ENCODE results near the gene OXLD1. TPM values are rescaled to one million over a fixed set of nuclear protein-coding genes. Genes with fewer than 3 reads are reported as not detected.

The OXLD1 gene
- total and polyA plus RNA-seq, 9 donors, result 1.7 to 35.7 (median 20.9) TPM

- no peak for DNase-seq
- Histone ChIP-seq H3K9me3 (no peaks in the 10 kb centered on the region), H3K36me3 (no peaks in the 10 kb centered on the region), H3K27ac (no peak overlapping the region), H3K4me3 (no peak overlapping the region), H3K4me1 (ENCODE audit: insufficient read depth) (peaks cover 9% of the 10 kb centered on the region), H3K27me3 (no peaks in the 10 kb centered on the region)
- intact Hi-C loops (cut with DNase I), result no loop called here
- TF ChIP-seq CTCF (IDR thresholded peaks at IDR 0.05) (no peak), POLR2A (IDR thresholded peaks at IDR 0.05) (no peak), EP300 (IDR thresholded peaks at IDR 0.05) (no peak)
- WGBS, 3 donors, result 39 to 44% (median 44%) methylated on average over 4 of the region's 4 CpGs
Measured at GRCh38 chr17:81638683-81639082, 27.7 kb downstream of the OXLD1 start.

- no peaks in the 10 kb centered on the region for H3K36me3 ChIP-seq
- peak within 1 kb of the TSS; percentile 84 for H3K4me3 ChIP-seq
- peaks cover 9% of the 10 kb centered on the region for H3K4me1 ChIP-seq (ENCODE audit: insufficient read depth)
- DNase-seq, result peak; percentile 80 to 91 (median 87)
- peak within 1 kb of the TSS; percentile 26 to 59 for H3K27ac ChIP-seq
- intact Hi-C loops (cut with DNase I), result no loop called here
- H3K9me3 ChIP-seq, result no peaks in the 10 kb centered on the region
- H3K27me3 ChIP-seq, result no peaks in the 10 kb centered on the region
- peak in 1 of 3 donors; percentile 31 for TF ChIP-seq CTCF (IDR thresholded peaks at IDR 0.05)
- no peak for TF ChIP-seq EP300 (IDR thresholded peaks at IDR 0.05)
- TF ChIP-seq POLR2A (IDR thresholded peaks at IDR 0.05), result peak; percentile 77
- 0 to 1% (median 0%) methylated on average over 68 to 77 of the region's 77 CpGs for WGBS, 3 donors
Measured at GRCh38 chr17:81636505-81637288, 29.7 kb downstream of the OXLD1 start, which contains the start of the genes NPLOC4 and TSPAN10. TSS of gene NPLOC4 (minus strand) at chr17:81637112. CDS start at chr17:81636930, 182 bp downstream. TSS of gene TSPAN10 (plus strand) at chr17:81637196. CDS start at chr17:81642413, 5,217 bp downstream.

DNA sequence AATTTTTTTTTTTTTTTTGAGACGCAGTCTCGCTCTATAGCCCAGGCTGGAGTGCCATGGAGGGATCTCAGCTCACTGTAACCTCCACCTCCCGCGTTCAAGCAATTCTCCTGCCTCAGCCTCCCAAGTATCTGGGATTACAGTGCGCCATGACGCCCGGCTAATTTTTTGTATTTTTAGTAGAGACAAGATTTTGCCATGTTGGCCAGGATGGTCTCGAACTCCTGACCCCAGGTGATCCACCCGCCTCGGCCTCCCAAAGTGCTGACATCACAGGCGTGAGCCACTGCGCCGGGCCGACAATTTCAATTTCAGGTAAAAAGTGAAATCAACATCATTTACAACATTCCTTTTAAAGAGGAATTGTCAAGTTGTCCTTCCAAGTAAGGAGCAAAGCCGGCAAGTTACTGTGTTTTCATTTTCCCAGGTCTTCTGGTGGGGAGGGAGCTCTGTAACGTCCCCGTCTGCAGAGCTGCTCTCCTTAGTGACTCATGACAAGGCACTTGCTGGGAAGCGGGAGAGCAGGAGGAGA lies 30.4 kb downstream of the OXLD1 start:
- Histone ChIP-seq H3K4me1 (ENCODE audit: insufficient read depth) (peaks cover 9% of the 10 kb centered on the region), H3K27ac (peak overlapping the region in 1 of 2 donors; percentile 59), H3K36me3 (no peaks in the 10 kb centered on the region), H3K4me3 (peak overlapping the region; percentile 84), H3K9me3 (no peaks in the 10 kb centered on the region), H3K27me3 (no peaks in the 10 kb centered on the region)
- DNase-seq, result no peak
- TF ChIP-seq CTCF (IDR thresholded peaks at IDR 0.05), result no peak
- no peak for TF ChIP-seq EP300 (IDR thresholded peaks at IDR 0.05)
- intact Hi-C loops (cut with DNase I), result no loop called here
- 26 to 35% (median 27%) methylated on average over 18 of the region's 18 CpGs for WGBS, 3 donors

DNA sequence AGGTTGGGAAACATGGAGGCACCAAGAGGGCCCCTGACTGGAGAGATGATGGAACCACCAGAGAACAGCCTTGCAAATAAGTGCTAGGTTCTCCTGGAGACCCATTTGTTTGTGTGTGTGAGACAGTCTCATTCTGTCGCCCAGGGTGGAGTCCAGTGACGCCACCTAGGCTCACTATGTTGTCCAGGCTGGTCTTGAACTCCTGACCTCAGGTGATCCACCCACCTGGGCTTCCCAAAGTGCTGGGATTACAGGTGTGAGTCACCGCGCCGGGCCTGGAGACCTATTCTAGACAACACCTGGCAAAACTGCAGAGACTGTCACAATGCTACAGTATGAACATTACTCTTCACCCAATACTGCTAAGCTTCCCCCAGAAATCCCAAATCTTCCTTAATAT lies 31.0 kb downstream of the OXLD1 start:
- TF ChIP-seq CTCF (IDR thresholded peaks at IDR 0.05), result no peak
- TF ChIP-seq EP300 (IDR thresholded peaks at IDR 0.05), result no peak
- TF ChIP-seq POLR2A (IDR thresholded peaks at IDR 0.05), result no peak
- Histone ChIP-seq H3K27me3 (no peaks in the 10 kb centered on the region), H3K36me3 (no peaks in the 10 kb centered on the region), H3K4me3 (peak overlapping the region; percentile 84), H3K27ac (no peak overlapping the region), H3K4me1 (ENCODE audit: insufficient read depth) (peaks cover 9% of the 10 kb centered on the region), H3K9me3 (no peaks in the 10 kb centered on the region)
- intact Hi-C loops (cut with DNase I), result no loop called here
- WGBS, 3 donors, result 86 to 97% (median 90%) methylated on average over 5 of the region's 5 CpGs
- no peak for DNase-seq
